Activated T-cell treated with anti-CD3 and anti-CD28 coated beads, Interleukin-2, amount 50 U/mL, for 4 hours (primary cell): ENCODE measurements around the gene CHMP6. TPM values are rescaled to one million over a fixed set of nuclear protein-coding genes. Genes with fewer than 3 reads are reported as not detected.
"Not testable (repeated sequence)": the region's sequence is repeated elsewhere in the genome, so short reads cannot be mapped to it uniquely, and the experiment has no call there.

ENCODE experiments used
- ATAC-seq, 2 donors: fragments of 200-7000 bp; cut with Tn5 transposase; one replicate each; pipeline ENCODE4 v1.10.0; 2021
- DNase-seq: peaks from one replicate; pipeline ENCODE4 v3.0.0-alpha.2; 2020
- H3K27me3 Mint-ChIP-seq: one replicate; pipeline ENCODE4 v1.8.0; 2021; ENCODE audit warnings: low read depth, mixed read lengths
- H3K36me3 Mint-ChIP-seq: one replicate; pipeline ENCODE4 v1.8.0; 2022; ENCODE audit warnings: mixed read lengths; ENCODE audit not compliant: insufficient read depth
- H3K4me1 Mint-ChIP-seq: one replicate; pipeline ENCODE4 v1.8.0; 2021; ENCODE audit warnings: low read depth, mixed read lengths
- H3K4me3 Mint-ChIP-seq: one replicate; pipeline ENCODE4 v1.8.0; 2021; ENCODE audit warnings: mild to moderate bottlenecking, moderate library complexity, mixed read lengths
- H3K9me3 Mint-ChIP-seq: one replicate; pipeline ENCODE4 v1.8.0; 2021; ENCODE audit warnings: mixed read lengths
- total RNA-seq, 3 donors: library from RNA; stranded (reverse); gene quantifications; one replicate each; pipeline ENCODE4 v1.2.1, GENCODE V29; 2021

CHMP6 gene
- total RNA-seq, 3 donors from 2014 or later = 35.7 to 42.4 (median 42.1) TPM

GRCh38 chr17:81028506-81028858 lies 36.8 kb downstream of the CHMP6 start:
- Mint-ChIP-seq H3K4me1 (peaks cover 8% of the 10 kb centered on the region), H3K27me3 (peaks cover 15% of the 10 kb centered on the region), H3K36me3 (no peaks in the 10 kb centered on the region), H3K9me3 (peaks cover 4% of the 10 kb centered on the region), H3K4me3 (no peak overlapping the region)
- ATAC-seq (no peak), DNase-seq (no peak)

DNA sequence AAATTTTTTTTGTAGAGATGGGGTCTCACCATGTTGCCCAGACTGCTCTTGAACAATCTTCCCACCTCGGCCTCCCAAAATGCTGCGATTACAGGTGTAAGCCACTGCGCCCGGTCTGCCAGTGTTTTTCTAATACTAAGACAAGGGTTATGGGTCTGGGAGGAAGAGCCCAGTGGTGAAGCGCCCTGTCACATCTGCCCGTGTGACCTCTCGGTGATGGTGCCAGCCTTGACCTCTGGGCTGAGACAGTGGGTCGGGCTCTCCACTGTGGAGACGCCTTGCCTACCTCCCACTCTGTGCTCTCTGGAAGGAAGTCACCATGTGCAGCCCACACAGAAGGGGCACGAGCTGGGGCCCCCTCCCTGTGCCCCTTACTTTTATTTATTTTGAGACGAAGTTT lies 38.2 kb downstream of the CHMP6 start:
- ATAC-seq (no peak), DNase-seq (no peak)
- Mint-ChIP-seq H3K4me1 (peaks cover 10% of the 10 kb centered on the region), H3K36me3 (no peaks in the 10 kb centered on the region), H3K27me3 (peaks cover 18% of the 10 kb centered on the region), H3K4me3 (no peak overlapping the region), H3K9me3 (peaks cover 4% of the 10 kb centered on the region)

DNA sequence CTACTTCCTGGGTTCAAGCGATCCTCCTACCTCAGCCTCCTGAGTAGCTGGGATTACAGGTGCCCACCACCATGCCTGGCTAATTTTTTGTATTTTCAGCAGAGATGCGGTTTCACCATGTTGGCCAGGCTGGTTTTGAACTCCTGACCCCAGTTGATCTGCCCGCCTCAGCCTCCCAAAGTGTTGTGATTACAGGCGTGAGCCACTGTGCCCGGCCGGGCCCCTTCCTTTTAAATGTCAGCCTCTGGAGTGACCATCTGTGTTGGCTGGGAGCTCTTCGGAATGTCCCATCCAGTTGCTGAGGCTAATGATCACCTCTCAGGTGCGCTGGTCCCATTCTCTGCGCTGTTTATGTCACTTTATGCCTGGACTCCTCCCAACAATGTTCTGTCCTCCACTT lies 38.7 kb downstream of the CHMP6 start:
- not testable (repeated sequence) for H3K4me3 Mint-ChIP-seq, H3K9me3 Mint-ChIP-seq, DNase-seq, H3K36me3 Mint-ChIP-seq, ATAC-seq
- peaks cover 10% of the 10 kb centered on the region for H3K4me1 Mint-ChIP-seq
- peaks cover 18% of the 10 kb centered on the region for H3K27me3 Mint-ChIP-seq

DNA sequence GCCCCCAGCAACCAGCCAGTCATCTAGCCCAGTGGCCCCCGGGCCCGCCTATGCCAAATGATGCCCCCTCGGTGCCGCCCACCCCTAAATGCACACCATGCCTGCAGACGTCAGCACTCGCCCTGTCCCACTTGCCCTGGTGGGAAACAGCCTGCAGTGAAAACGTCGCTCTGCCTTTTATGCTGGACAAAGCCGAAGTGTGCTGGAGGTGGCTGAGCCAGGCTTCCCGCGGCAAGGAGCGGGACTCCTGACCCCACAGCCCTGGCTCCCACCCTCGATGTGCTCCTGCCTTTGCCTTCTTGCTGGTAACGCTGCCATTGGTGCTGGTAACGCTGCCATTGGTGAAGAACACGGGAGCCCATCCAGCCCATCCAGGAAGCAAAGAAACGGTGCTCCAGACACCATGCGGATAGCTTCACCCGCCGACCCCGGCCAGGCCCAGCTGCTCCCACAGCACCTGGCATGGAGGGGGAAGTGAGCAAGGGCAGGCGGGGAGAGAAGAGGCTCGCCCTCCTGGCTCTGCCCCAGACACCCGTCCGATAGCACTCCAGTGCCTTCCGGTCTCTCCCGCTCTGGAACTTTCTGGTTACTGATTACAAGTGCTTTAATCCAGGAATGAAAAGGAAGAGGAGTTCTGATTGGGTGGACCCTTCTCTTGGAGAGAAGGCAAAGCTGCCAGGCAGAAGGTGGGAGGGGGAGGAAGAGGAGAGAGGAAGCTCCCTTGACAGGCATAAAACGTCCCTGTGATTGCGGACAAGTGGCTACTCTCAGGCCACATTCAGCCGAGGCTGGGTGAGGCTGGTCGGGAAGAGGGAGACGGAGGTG lies 39.3 kb downstream of the CHMP6 start:
- ATAC-seq = no peak
- Mint-ChIP-seq H3K4me3 (no peak overlapping the region), H3K4me1 (peaks cover 14% of the 10 kb centered on the region), H3K9me3 (peaks cover 4% of the 10 kb centered on the region), H3K27me3 (peaks cover 22% of the 10 kb centered on the region), H3K36me3 (no peaks in the 10 kb centered on the region)
- DNase-seq = no peak

DNA sequence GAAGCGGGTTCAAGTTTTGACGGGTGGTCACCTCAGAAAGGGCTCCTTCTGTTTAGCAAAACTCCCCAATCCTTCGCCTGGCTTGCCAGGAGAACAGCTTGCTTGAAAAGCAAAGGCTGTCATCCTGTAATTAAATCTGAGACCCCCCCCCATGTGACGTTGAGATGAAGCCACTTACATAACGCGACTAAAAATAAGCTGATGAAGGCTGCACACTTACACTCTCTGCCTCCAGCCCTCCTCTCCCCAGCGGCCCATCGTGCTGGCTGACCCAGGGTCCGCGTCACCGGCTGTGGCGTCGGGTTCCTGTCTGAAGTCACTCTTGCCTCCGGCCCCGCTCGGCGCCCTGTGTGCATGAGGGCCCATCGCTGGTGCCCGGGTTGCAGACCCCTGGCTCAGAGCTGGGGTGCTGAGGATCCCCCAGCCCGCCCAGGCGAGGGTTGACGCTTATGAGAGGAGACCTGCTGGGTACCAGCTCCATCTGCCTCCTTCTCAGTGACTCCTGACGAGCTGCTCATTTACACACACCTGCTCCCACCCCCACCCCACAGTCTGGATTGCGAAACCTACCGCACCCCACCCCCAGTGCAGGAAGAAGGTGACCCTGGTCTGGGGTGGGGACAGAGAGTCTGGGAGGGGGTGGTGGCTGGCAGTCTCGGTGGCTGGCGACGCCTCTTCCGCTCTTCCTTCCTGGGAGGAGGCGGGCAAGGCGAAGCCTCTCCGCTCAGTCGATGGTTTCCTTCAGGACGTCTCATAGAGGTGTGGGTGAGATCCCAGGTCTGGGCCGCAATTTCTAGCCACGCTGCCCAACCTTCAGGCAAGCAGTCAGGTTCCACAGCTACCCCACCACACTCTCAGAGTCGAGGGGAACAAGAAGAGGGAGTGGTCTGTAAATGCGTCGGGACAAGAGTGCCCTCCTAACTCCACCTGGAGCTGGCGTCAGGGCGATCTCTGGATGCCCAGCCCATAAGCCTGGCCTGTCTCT lies 40.2 kb downstream of the CHMP6 start:
- no peak for ATAC-seq
- H3K27me3 Mint-ChIP-seq = peaks cover 20% of the 10 kb centered on the region
- no peak overlapping the region for H3K4me3 Mint-ChIP-seq

GRCh38 chr17:81032641-81033480 lies 41.2 kb downstream of the CHMP6 start:
- Mint-ChIP-seq H3K36me3 (peaks cover 1% of the 10 kb centered on the region), H3K4me1 (peaks cover 24% of the 10 kb centered on the region), H3K9me3 (no peaks in the 10 kb centered on the region), H3K4me3 (peak overlapping the region; percentile 77), H3K27me3 (peaks cover 20% of the 10 kb centered on the region)
- ATAC-seq (no peak), DNase-seq (no peak)

More for the DNA sequence above, 40.2 kb downstream of the CHMP6 start:
- DNase-seq = no peak
- peaks cover 1% of the 10 kb centered on the region for H3K36me3 Mint-ChIP-seq
- H3K4me1 Mint-ChIP-seq = peaks cover 21% of the 10 kb centered on the region
- H3K9me3 Mint-ChIP-seq = peaks cover 3% of the 10 kb centered on the region

GRCh38 chr17:81033535-81034167 lies 42.0 kb downstream of the CHMP6 start:
- Mint-ChIP-seq H3K4me3 (peak overlapping the region; percentile 77), H3K4me1 (peaks cover 24% of the 10 kb centered on the region), H3K36me3 (peaks cover 1% of the 10 kb centered on the region), H3K9me3 (no peaks in the 10 kb centered on the region), H3K27me3 (peaks cover 20% of the 10 kb centered on the region)
- DNase-seq (no peak), ATAC-seq (no peak)

DNA sequence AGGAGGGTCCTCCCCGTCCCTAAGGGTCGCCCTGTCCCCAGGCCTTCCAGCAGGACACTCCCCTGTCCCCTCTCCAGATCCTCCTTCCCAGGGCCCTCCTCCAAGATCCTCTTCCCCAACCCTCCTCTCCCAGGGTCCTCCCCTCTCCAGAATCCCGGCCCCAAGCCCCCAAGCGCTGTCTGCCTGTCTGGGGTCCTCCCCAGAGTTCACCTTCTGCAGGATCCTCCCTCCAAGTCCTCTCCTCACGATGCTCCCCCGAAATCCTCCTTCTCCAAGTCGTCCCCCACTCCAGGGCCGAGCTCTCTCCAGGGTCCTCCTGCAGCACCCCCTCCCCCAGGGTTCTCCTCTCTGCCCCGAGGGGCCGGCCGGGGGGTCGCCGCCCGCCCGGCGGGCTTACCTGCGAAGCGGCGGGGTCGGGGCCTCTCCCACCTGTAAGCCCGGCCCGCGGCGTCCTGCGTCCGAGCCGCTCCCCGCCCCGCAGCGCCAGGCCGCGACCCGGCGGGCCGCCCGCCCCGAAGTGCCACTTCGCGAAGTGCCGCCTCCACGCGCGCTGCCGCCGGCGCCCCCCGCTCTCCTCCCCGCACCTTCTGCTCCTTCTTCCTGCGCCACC lies 42.6 kb downstream of the CHMP6 start:
- peak; percentile 25 to 29 for ATAC-seq

DNA sequence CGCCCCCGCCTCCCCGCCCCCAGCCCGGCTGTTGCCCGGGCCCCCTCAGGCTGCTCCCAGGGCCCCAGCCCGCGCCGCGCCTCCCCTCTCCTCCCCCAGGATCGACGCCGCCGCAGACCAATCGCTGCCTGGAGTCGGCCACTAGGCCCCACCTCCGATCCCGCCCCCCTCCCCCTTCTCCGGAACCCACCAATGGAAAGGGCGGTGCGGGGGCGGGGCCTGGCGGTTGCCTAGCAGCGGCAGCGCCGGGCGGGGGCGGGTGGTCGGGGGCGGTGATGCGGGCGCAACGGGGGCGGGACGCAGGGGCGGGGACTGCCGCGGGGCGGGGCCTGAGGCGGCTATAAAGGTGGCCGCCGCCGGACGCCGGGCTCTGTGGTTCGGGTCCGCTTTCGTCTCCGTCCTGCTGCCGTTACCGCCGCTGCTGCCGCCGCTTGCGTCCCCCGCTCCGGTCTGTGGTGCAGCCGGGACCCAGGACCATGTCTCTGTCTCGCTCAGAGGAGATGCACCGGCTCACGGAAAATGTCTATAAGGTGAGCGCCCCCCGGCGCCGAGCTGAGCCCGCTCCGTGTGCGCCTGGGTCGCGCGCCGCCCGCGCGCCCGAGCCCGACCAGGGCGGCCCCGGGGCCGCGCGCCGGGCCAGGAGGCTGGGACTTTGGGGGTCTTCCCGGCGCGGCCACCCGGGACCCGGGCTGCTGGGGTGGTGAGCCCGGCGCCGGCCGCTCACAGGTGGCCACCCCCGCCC lies 43.3 kb downstream of the CHMP6 start, which contains the start of gene BAIAP2:
Gene BAIAP2, plus strand, starts transcription at position 373 of the 742 bp plus-strand sequence. Its CDS starts 104 bp downstream, at position 477.
- peak; percentile 91 to 92 for ATAC-seq
- H3K36me3 Mint-ChIP-seq = peaks cover 1% of the 10 kb centered on the region
- peaks cover 16% of the 10 kb centered on the region for H3K27me3 Mint-ChIP-seq
- no peaks in the 10 kb centered on the region for H3K9me3 Mint-ChIP-seq
- H3K4me3 Mint-ChIP-seq = peak within 1 kb of the TSS; percentile 85
- peaks cover 21% of the 10 kb centered on the region for H3K4me1 Mint-ChIP-seq
- peak; percentile 99 for DNase-seq

More for the DNA sequence above, 42.6 kb downstream of the CHMP6 start:
- Mint-ChIP-seq H3K4me1 (peaks cover 21% of the 10 kb centered on the region), H3K4me3 (peak overlapping the region; percentile 77), H3K27me3 (peaks cover 16% of the 10 kb centered on the region), H3K36me3 (peaks cover 1% of the 10 kb centered on the region), H3K9me3 (no peaks in the 10 kb centered on the region)
- no peak for DNase-seq

GRCh38 chr17:81035521-81036196 lies 44.0 kb downstream of the CHMP6 start:
- ATAC-seq = peak; percentile 7 to 12
- no peak for DNase-seq
- Mint-ChIP-seq H3K36me3 (peaks cover 1% of the 10 kb centered on the region), H3K4me3 (peak overlapping the region; percentile 79), H3K9me3 (no peaks in the 10 kb centered on the region), H3K4me1 (peaks cover 21% of the 10 kb centered on the region), H3K27me3 (peaks cover 16% of the 10 kb centered on the region)

DNA sequence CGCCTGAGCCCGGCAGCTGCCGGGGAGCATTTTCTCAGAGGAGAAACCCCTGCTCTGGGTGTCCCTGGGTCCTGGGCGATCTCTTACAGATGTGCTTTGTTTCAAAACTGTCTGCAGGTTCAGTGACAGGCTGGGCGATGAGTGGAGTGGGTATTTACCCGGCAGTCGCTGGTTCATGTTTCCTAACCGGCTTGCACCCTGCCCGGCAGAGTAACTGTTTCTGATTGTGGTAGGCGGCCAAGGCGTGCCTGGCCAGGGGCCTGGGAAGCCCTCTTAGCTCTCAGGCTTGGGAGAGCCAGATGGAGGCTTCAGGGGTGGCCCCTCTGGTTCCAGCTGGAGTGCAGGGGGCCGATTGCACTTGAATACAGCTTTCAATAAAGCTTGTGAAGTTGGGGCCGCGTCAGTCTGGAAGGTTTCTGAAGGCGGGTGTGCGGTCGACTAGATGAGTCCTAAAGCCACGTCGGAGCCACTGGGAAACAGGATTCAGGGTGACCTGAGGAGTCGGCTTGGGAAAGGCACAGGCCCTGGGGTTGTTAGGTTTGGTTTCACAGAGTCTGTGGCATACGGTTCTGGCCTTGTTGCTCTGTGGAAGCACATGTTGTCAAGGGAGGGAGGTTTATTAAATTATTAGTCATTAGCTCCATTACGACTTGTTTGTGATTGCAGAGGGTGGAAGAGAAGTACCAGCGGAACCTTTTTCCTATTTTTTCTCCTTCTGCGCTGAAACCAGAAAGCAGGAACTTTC lies 44.7 kb downstream of the CHMP6 start:
- no peaks in the 10 kb centered on the region for H3K9me3 Mint-ChIP-seq
- ATAC-seq = no peak
- peaks cover 1% of the 10 kb centered on the region for H3K36me3 Mint-ChIP-seq
- H3K4me3 Mint-ChIP-seq = peak overlapping the region; percentile 79
- no peak for DNase-seq
- H3K4me1 Mint-ChIP-seq = peaks cover 21% of the 10 kb centered on the region
- peaks cover 14% of the 10 kb centered on the region for H3K27me3 Mint-ChIP-seq
